AG09319 (cell line): ENCODE data around the gene LRRFIP1.

Experiments
- DNase-seq: peaks from one replicate; pipeline ENCODE4 v3.0.0-alpha.2; 2010; ENCODE audit warnings: low read depth; ENCODE audit errors: extremely low read depth
- TF ChIP-seq, protein P1 (sequence below): IDR thresholded peaks from 2 replicates; pipeline ENCODE4 v1.5.1; 2011; ENCODE audit warnings: low read depth, mild to moderate bottlenecking, inconsistent platforms, low read length, moderate library complexity

Gene LRRFIP1

DNA sequence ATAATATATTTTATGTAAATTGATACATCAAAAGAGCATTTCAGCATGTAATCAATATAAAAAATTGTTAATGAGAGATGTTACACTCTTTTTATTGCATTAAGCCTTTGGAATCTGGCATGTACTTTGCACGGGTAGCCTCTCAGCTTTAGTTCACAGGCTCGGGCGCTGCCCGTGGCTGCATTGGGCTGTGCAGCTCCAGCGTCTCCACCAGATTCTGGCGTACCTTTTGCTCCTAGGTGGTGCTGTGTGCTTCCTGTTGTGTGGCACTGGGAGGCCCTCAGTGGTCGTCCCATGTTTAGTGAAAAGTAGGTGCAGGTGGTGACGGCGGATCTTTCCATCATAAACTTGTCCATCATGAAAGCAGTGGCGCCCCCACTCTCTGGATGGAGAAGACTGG is 24.4 kb downstream of the LRRFIP1 start:
- DNase-seq: no peak
- TF ChIP-seq, protein P1, sequence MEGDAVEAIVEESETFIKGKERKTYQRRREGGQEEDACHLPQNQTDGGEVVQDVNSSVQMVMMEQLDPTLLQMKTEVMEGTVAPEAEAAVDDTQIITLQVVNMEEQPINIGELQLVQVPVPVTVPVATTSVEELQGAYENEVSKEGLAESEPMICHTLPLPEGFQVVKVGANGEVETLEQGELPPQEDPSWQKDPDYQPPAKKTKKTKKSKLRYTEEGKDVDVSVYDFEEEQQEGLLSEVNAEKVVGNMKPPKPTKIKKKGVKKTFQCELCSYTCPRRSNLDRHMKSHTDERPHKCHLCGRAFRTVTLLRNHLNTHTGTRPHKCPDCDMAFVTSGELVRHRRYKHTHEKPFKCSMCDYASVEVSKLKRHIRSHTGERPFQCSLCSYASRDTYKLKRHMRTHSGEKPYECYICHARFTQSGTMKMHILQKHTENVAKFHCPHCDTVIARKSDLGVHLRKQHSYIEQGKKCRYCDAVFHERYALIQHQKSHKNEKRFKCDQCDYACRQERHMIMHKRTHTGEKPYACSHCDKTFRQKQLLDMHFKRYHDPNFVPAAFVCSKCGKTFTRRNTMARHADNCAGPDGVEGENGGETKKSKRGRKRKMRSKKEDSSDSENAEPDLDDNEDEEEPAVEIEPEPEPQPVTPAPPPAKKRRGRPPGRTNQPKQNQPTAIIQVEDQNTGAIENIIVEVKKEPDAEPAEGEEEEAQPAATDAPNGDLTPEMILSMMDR: no peak

DNA sequence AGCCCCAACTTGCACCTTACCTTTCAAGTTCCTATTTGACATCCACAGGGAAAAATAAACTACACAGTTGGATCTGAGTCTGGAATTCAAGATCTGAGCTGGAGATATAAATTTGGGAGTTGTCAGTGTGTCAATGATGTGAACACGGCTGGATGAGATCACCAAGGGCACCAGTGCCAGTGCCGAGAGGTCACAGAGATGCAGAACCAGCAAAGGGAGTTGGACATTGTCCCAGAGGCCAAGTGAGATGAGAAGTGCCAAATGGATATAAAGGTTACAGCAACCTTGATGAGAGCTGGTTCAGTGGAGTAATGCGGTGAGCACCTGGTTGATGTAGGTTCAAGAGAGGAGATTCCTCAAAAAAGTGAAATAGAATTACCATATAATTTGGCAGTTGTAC is 24.8 kb downstream of the LRRFIP1 start:
- no peak for DNase-seq
- TF ChIP-seq, protein P1: no peak

- TF ChIP-seq, protein P1: no peak
- DNase-seq: no peak
Observed at GRCh38 chr2:237652854-237653253, 25.5 kb downstream of the LRRFIP1 start.

GRCh38 chr2:237653776-237654558 is 26.6 kb downstream of the LRRFIP1 start:
- TF ChIP-seq, protein P1: no peak
- DNase-seq: no peak

DNA sequence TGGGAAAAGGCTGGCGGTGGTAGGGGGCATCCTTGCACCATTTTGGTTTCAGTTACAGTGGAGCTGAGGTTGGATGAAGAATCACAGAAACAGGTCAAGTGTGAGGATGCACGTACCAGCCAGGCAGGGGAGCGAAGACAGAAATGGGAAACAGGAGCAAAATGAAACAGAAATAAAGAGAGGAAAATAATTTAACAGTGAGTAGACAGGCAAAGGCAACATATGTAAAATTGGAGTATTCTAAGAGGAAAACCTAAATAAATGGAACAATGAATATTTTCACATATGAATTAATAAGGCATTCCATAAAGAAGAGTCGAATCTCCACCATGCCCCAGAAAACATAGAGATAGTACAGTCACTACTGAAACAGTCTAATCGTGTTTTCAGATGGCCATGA is 29.7 kb downstream of the LRRFIP1 start:
- TF ChIP-seq, protein P1: no peak
- no peak for DNase-seq

DNA sequence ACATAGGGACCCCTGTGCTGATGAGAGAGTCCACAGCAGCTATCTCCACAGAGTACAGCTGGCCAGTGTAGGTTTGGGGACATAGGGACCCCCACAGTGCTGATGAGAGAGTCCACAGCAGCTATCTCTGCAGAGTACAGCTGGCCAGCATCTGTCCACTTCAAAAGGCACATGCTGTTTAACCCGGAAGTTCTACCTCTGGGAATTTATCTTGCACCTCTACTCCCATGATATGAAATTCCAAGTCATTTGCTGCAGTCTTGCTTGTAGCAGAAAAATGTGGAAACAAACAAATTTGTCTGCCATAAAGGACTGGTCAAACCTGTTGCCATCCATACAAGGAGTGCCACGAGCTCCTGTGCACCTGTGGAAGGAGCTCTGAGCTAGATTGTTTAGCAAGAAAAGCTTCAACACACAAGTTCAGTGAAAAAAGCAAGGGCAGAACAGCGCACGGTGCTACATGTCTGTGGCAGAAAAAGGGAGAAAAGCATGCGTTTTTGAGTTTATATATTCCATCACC is 33.1 kb downstream of the LRRFIP1 start:
- TF ChIP-seq, protein P1: no peak

GRCh38 chr2:237661270-237661669 is 33.9 kb downstream of the LRRFIP1 start:
- DNase-seq: no peak
- TF ChIP-seq, protein P1: no peak

More for the DNA sequence above, 33.1 kb downstream of the LRRFIP1 start:
- no peak for DNase-seq
